ENCODE data around the gene APOH.

The APOH gene

DNA sequence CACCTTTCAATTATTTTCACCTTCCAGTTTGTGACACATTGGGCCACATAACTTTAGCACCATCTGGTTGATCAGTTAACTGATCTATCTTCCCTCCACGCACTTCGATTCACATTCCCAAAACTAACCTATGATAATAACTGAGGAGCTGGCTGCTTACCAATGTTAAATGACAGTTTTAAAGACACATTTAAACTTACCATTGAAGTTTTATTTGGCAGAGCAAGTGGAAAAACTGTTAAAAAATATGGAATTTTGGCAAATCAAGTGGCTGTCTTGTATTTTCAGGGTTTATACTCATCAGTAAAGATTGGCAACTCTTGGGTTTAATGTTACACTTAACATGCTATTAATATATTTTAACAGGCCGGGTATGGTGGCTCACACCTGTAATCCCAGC, 5.4 kb upstream of the APOH start:
- DNase-seq = no peak

DNA sequence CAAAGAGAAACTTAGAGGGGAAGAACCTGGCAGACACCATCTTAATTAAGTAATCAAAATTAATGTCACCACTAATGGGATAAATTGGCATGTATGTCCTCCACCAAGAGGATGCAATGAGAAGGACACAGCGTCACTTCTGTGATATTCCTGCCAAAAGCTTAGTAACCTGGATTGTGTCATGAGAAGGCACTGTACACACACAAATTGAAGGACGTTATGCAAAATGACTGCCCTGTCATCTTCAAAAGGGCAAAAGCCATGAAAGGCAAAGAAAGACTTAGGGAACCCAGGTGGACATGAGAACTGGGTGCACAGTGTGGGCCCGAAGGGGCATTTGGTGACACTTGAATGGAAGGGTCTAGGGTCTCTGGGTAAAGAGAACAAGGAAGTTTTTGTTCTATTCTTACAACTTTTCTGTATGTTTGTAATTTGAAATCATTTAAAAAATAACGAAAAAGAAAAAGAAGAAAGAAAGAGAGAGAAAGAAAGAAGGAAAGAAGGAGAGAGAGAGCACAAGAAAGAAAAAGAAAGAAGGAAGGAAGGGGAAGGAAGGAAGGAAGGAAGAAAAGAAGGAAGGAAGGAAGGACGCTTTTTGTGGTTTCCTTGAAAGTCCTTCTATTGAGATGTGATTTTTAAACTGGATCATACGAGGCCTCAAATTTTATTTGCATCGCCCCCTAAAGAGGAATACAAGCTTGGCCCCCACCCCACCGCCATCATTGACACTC, 4.0 kb upstream of the APOH start:
- DNase-seq = no peak

DNA sequence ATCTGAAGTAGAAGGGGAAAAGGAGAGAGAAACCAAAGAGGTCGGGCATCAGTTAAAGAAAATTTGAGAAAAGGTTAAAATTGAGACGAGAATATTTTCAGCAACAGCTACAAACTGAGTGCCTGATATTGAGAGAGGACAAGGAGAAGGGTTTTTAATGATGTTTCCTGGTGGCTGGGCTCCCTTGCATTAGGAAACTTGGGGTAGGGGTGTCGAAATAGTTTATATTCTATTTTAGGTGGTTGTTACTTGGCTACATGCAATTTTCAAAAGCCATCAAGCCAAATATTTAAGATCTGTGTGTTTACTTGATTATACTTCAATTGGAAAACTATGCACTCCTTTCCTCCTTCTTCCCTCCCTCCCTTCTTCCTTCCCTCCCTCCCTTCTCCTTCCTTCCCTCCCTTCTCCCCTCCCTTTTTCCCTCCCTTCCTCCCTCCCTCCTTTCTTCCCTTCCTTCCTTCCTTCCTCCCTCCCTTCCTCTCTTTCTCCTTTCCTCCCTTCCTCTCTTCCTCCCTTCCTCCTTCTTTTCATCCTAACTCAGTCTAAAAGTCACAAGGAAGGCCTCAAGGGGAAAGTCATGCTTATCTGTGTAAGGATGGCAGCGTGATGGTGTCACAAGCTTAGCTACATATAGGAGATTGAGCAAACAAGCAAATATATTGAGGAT, 1.8 kb upstream of the APOH start:
- DNase-seq = no peak

DNA sequence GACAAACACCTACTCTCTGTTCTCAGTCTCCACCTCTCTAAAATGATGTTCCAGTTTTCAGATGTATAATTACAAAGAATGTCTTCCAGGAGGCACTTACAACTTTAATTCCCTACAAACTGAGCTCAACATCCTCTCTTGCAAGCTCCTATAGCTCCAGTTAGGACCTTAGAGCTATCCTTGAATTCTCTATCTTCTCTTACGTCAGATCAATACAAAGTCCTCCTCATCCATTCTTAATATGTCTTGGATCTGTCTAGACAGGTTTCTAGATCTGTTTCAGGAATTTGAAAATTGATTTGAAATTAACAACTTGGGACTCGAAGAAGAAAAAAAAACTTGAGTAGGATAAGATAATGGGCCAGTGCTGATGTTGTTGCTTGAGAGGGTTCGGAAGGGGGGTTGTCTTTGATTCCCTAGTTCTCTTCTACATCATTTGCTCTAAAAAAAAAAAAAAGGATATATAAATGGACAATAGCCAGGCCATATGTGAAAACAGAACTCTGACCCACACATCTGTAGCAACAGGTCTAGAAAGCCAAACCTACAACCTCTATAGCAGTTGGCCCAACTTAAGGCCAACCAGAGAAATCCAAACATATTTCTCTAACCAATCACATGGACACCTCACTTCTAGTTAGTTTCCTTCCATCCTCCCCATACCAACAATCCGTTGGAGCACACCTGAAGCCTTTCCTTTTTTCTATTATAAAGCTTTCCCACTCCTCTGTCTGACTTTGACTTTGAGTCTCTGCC, 746 bp upstream of the APOH start:
- DNase-seq = no peak

DNA sequence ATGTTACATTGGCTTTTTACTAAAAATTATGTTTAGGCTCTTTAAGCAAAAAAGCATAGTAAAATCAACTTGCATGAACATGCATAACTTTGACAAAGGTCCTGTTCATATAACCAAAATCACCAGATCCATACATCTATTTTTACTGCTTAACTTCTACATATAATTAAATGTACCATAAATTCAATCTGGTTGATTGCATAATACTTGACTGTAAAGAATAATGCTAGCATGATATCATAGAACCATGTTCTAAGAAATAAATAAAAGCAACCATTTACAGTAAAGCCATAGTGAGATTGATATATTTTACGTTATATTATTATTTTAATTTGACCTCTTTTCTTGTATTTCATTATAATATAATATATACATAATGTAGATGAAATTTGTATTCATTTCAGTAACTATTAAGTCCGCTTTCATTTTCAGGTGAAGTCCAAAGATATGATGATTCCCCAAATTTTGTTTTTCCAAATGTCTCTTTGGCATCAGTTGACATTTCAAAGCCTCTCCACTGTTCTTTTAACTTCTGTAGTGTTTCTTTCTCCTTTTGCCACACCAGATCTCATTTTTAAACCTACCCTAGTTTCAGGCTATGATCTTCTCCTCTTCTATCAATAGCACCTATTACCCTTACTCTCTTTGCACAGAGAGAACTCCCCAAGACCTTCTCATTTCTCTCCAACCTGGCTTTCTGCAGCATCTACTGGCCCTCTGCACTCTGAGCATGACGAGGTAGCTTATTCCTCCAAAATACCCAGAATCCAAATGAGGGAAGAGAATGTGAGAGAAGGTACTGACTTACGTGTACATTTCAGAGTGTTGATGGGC, 1.8 kb downstream of the APOH start:
- no peak for DNase-seq

DNA sequence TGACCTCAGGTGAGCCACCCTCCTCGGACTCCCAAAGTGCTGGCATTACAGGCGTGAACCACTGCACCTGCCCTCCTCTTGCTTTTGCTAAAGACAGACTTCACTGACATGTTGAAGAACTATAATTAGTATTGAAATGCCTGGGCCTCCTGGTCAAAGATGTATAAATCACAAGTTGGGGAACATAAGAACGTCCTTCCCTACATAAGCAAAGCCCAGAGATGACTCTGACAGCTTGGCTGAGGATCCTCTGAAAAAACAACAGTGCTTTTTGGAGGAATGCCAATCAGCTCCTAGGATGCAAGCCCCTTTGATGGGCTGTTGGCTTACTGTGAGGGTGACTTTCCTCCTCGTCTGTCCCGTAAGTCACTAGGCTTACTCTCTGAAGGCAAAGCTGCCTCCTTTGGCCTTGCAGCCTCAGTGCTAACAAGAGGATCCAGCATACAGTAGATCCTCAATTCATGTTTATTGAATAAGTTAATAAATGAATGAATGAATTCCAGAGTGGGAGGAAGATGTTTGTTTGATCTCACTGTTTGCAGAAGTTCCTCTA, 6.3 kb downstream of the APOH start:
- no peak for DNase-seq

DNA sequence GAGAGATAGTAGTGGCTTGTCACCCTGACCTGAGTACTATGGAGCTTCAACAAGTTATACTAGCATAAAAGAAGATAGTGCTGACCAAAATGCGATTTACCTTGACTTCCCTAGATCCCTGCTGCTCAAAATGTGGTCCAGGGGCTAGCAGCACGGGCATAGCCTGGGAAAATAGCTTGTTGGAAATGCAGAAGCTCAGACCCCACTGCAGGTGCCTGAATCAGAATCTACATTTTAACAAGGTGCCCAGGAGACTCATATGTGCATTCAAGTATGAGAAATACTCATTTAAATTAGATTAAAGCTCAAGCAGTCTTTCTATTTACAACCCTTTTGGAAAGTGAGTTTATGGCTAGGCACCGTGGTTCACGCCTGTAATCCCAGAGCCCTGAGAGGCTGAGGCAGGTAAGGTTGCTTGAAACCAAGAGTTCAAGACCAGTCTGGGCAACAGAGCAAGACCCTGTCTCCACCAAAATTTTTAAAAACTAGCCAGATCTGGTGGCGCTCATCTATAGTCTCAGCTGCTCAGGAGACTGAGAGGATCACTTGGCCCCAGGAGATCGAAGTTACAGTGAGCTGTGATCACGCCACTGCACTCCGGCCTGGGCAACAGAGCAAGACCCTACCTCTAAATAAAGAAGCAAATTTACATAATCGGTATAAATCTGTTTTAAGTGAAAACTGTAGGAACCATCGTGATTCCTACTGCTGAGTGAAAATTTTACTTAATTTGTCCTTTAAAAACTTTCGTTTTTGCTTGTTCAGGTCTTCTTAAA, 7.3 kb downstream of the APOH start:
- no peak for DNase-seq

DNA sequence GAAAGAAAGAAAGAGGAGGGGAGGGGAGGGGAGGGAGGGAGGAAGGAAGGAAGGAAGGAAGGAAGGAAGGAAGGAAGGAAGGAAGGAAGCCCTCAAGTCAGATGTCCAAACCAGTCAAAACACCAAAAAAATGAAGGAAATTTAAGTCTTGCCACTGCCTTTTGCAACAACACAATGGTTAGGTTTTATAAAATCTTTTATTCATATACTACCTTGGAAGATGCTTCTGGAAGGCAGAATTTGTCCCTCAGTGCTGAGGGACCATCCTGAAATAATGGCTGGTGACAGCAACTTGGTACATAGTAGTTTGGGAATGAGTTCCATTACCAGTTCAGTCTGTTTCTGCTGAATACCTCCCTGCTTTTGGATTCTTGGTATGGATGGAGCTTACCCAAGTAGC, 7.9 kb downstream of the APOH start:
- no peak for DNase-seq

DNA sequence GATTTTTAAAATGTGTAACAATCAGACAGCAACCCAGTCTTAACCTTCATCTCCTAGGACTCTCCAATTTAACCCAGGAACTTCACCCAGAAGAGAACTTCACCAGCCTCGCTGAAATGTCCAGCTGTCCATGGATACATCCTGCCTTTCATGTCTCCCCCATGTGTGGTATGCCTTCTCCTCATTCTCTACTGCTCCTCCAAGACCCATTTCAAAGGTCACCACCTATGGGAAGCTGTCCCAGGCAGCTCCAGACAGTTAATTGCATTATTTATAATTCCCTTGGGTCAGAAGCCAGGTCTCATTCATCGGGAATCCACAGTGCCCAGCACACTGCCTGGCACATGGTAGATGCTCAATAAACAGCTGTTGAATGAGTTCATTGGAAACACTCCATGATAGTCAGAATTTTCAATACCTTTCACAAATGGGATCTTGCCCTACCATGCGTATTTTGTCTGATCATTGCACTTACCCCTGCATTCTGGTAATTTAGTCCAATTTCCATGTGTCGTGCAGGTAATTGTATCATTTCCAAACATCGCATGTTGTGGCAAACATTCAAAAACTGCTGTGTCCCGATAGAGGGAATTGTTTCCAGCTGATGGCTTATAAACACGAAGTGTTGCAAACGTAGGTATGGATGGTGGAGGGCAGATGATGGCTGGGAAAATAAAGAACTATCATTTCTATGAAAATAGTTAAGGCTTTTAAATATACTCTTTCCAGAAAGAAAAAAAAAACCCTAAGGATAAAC, 9.0 kb downstream of the APOH start:
- no peak for DNase-seq

DNA sequence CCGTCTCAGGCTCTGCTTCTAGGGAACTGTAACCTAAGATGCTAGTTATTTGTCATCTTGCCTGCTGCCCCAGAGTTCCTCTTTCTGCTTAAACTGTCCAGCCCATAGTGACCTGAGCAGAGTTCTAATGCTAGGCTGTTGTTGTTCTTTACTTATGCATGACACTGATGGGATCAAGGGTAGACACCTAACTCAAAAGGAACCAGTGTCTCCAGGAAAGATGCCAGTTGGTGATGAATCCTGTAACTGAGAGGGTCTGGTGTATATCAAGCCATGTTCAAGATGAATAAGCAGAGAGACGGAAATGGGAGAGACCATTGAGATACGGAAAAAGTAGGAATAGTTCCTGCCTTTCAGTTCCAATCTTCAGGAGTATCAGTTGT, 13.7 kb downstream of the APOH start:
- no peak for DNase-seq

DNA sequence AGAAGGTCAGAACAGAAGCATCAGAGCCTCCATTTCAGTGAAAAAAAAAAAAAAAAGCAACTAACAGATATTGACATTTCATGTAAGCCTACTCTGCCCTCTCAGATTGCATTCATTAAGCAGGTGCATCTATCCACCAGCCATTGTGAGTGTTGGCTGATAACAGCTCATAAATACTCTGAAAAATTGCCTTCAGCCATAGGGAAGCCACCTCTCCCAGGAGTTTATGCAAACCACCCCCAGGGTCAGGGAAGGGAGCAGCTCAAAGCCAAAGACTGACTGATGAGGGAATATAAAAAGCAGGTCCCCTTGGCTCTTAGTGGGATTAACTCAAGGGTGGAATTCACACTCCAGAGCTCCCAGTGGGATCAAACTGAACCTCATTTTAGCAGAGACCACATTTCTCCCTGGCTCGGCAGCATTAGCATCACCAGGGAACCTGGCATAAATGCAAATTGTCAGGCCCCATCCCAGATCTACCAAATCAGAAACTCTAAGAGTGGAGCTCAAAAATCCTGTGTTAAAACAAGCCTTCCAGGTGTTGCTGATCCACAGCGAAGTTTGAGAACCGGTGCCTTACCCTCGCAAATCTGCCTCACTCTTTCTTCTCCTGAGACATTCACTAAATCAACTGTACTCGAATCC, 14.2 kb downstream of the APOH start:
- DNase-seq = peak; percentile 37

DNA sequence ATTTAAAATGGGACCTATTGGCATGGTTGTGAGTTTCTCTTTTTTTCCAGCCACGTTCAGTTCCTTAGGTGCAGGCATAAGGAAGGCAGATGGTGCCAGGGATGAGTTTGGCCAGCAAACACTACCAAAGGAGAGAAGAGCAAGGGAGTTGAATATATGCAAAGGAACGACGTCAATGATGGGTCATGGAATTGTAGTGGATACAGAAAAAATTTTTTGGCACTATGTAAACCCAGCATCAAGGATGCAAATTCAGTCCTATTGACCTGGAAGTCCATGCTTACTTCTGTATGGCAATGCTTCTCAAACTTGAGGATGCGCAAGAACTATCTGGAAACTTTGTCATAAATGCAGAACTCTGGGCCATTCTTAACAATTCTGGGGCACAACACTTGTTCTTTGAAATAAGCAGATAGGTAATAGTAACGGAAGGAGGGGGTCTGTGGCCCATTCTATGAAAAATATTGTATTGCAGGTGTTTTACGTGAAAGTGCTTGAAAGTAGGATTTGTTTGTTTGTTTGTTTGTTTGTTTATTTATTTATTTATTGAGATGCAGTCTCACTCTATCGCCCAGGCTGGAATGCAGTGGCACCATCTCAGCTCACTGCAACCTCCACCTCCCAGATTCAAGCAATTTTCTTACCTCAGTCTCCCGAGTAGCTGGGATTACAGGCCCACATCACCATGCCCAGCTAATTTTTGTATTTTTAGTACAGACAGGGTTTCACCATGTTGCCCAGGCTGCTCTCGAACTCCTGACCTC, 18.0 kb downstream of the APOH start:
- DNase-seq = no peak

DNA sequence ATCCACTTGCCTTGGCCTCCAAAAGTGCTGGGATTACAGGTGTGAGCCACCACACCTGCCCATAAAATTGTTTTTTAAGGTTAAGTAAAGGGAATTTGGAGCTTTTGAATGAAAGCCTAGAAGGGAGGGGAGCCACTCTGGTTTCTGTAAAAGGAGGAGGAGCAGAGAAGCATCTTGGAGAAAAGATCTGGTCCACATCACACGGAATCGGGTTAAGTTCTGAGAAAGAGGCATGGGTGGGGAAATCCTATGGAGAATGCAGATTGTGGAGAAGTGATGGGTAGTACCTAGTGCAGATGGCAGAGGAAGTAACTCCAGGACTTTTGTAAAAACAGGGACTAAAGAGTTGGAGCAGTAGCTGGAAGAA, 19.0 kb downstream of the APOH start:
- DNase-seq = no peak

DNA sequence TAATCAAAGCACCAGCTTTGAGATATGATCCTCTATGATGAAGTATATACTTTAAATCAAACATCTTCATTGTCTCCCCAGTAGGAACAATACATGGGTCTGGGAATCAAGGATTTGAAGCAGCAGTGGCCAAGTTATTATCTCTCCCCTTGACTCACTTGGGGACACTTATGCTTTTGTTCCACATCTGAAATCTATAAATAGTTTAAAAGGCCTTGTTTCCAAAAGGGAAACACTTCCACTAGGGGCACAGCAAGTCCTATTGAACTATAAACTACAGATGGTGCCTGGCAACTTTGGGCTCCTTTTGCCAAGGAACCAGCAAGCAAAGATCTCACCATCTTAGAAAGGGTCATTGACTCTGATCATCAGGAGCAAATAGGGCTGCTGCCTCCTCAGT, 21.3 kb downstream of the APOH start:
- DNase-seq = no peak

DNA sequence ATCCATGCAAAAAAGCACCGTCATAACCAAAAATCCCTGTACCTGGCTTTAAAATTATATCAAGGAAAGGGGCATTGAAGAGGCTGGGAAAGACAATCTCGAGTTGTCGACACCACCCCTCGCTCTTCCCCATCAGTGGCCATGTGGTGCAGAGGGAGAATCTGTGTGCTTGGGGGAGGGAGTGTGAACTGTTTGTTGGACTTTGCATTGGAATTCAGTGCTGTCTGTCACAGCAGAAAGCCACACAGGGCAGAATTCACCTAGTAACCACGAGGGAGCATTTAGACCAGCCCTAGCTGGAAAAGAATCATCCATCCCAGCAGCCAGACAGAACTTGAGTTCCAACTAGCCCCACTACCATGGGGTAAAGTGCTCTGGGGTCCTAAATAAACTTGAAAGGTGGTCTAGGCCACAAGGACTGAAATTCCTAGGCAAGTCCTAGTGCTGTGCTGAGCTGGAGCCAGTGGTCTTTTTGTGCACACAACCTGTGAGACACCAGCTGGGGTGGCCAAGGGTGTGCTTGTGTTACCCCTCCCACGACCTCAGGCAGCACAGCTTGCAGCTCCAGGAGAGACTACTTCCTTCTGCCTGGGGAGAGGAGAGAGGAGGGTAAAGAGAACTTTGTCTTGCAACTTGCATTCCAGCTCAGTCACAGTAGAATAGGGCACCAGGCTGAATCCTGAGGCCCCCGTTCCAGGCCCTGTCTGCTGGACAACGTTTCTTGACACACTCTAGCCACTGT, 25.8 kb downstream of the APOH start:
- no peak for DNase-seq

DNA sequence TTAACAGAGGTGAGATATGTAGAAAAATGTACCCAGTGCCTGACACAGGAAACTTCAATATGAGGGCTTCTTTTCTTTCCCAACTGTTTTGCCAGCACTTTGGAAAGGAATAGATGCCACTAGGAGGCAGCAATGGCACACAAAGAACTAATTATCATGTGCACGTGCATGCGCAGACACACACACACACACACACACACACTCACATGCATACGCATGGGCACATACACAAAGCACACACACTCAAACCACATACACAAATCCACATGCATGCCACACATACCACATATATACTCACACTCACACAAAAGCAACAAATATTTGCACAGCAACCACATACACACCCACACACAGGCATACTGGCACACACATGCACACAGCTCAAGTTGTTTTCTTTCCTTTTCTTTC, 28.5 kb downstream of the APOH start:
- DNase-seq = peak; percentile 26

DNA sequence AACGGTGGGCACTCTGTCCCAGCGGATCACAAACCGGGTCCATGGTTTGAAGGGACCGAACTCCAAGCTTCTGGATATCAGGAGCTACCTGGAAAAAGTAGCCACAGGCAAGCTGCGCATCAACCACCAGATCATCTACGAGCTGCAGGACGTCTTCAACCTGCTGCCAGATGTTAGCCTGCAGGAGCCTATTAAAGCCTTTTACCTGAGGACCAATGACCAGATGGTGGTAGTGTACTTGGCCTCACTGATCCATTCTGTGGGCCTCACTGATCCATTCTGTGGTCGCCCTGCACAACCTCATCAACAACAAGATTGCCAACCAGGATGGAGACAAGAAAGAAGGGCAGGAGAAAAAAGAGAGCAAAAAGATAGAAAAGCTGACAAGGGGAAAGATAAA, 31.0 kb downstream of the APOH start:
- no peak for DNase-seq

DNA sequence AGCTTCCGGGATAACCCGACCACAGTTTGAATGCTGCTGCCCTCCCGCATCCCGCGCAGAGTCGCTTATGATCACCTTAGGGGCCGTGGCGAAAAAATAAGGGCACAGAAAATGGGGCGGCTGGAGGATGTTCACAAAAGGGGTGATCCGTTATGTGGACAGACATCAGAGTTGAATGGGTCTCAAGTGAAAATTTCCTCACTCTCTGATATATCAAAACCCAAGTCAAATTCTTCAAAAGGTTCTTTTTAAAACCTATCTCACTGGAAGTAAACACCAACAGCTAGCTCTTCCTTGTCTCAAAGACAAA, 36.9 kb downstream of the APOH start:
- peak; percentile 21 for DNase-seq

DNA sequence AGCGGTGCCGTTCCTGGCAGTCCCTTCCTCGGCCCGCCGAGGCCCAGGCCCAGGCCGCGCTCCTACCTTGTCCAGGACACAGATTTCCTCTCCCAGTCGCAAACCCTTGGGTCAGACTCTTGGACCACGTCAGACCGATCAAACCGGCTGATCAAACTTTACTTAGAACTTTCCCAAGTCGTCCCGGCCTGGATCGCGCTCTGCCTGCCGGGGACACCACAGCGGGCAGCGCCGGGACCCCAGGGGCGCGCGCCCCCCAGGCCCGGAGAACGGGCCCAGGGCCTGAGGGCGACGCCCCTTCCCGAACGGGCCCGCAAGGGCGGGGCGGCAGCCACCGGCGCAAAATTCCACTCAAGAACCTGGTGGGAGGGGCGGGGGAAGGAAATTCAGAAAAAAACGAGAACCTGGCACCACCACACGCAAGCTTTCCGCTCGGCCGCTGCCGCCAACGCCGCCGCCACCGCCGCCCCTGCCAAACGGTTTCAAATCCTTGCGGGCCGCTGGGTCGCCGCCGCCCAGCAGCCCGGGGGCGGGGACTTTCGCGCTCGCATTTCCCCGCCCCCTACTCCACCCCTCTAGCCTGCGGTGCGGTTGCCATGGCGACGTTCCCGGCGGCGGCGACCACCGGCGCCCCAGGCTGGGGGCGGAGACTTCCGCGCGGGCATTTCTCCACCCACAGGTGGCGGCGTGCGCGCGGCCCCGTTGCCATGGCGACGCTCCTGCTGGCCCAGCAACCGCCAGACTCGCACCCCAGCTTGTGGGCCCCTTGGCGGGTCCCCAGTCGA, 37.4 kb downstream of the APOH start, which contains the start of gene CEP112:
Gene CEP112, minus strand, starts transcription at position 541 of the 785 bp plus-strand sequence.
- DNase-seq = peak; percentile 83

Measured in NCI-H748 treated with DMSO at 0.1 percent for 48 hours (cell line).